MM.1S (cell line): ENCODE results near the gene HDAC3.

ENCODE experiments used
- CTCF ChIP-seq: fragments of 300-600 bp; sonication (generic); IDR thresholded peaks from 2 replicates; pipeline ENCODE4 v1.5.1; 2016; ENCODE audit warnings: antibody characterized with exemption, low read length, mixed read lengths
- EZH2 ChIP-seq: fragments of 300-600 bp; sonication (generic); optimal IDR thresholded peaks from 2 replicates; pipeline ENCODE3; 2017; ENCODE audit warnings: low read depth, mild to moderate bottlenecking, antibody characterized with exemption, low read length, mixed read lengths

GRCh38 chr5:141674747-141675146 is 38.1 kb upstream of the HDAC3 start:
- no peak for TF ChIP-seq CTCF
- no peak for TF ChIP-seq EZH2
